Erythroblast (primary cell): ENCODE data around the gene AKAP1.

ENCODE experiments used
- GATA1 ChIP-seq: IDR thresholded peaks from 2 replicates; pipeline ENCODE4 v1.6.1; 2011; ENCODE audit warnings: low read depth, mild to moderate bottlenecking, control low read depth, low read length, moderate library complexity
- POLR2A ChIP-seq: IDR thresholded peaks from 2 replicates; pipeline ENCODE4 v1.6.1; 2011; ENCODE audit warnings: mild to moderate bottlenecking, low read length

DNA sequence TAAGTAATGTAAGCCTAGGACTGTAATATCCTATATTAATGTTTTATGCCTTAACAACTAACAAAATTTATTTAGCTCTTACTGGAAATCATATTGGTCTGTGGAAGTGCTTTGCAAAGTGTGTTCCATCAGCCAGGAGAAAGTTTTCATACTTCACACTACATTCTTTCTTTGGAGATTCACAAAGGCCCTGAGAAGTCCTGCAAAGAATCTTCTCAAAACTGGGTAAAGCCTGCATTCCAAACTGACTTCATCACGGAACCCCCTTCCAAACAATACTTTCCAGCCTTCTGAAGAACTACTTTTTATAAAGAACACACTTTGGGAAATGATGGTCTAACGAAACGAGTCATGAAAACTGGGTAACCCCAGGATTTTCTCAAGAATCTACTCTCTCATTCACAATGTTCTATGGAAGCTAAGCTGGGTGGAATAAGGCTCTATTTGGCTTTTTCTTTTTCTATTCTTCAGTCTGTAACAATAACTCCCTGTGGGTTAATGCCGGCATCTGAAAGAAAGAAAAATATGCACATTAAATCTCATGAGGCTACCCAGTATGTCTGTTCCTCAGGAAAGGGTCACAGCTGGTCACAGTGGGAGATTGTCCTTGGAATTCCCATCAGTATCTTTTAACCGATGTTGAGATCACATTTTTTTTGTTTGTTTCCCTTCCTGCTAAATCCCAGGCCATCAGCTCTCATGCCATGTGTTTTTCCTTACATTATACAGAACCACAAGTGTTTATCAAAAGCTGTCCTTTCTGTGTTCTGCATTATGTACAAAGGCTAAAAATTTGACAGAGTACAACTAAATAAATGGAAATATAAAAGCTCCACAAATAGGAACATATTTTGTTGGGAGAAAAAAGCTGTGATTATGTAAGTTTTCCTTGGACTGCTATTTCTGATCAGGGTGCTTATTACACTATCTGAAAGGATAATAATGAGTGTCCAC lies 12.8 kb upstream of the AKAP1 start:
- TF ChIP-seq POLR2A = no peak
- no peak for TF ChIP-seq GATA1
